K562 (cell line): ENCODE measurements around the gene TLK2. TPM values are rescaled to one million over a fixed set of nuclear protein-coding genes. Genes with fewer than 3 reads are reported as not detected.

ENCODE experiments used
- ATF3 ChIP-seq, 2 experiments: fragments of 450-650 bp in 1 of 2; sonication (generic) in 1 of 2; formaldehyde crosslinking in 1 of 2; IDR thresholded peaks in 1 of 2; conservative IDR thresholded peaks in 1 of 2; 2 replicates each; pipeline versions ENCODE4 v1.6.1 to v1.8.1; 2016 to 2023; ENCODE audit warnings: mild to moderate bottlenecking in 2 of 2, moderate library complexity in 2 of 2, inconsistent platforms in 1 of 2, missing genetic modification reagents in 1 of 2
- BCOR ChIP-seq: fragments of 450-650 bp; IDR thresholded peaks from 2 replicates; pipeline ENCODE4 v1.6.1; 2016
- FOXK2 ChIP-seq, 2 experiments: fragments of 450-650 bp; IDR thresholded peaks in 1 of 2; conservative IDR thresholded peaks in 1 of 2; 2 replicates each; pipeline ENCODE4 v1.6.1; 2016; ENCODE audit warnings: low read depth in 2 of 2, mild to moderate bottlenecking in 1 of 2
- KAT2B ChIP-seq: IDR thresholded peaks from one replicate; pipeline ENCODE4 v1.6.1; 2012; ENCODE audit warnings: low read depth, mild to moderate bottlenecking, control low read depth, inconsistent platforms, low read length, moderate library complexity
- MAZ ChIP-seq, 2 experiments: fragments of 450-650 bp in 1 of 2; sonication (generic) in 1 of 2; formaldehyde crosslinking; IDR thresholded peaks in 1 of 2; conservative IDR thresholded peaks in 1 of 2; 2 replicates each; pipeline versions ENCODE4 v1.4.0 to v1.5.0; 2020; ENCODE audit warnings: mild to moderate bottlenecking in 1 of 2, missing genetic modification reagents in 1 of 2
- MGA ChIP-seq: fragments of 450-650 bp; IDR thresholded peaks from 2 replicates; pipeline ENCODE4 v1.6.1; 2016; ENCODE audit warnings: mild to moderate bottlenecking, moderate library complexity
- NFE2 ChIP-seq: IDR thresholded peaks from 2 replicates; pipeline ENCODE4 v1.6.1; 2014; ENCODE audit warnings: antibody characterized with exemption, low read depth
- NR3C1 ChIP-seq: sonication (generic); formaldehyde crosslinking; IDR thresholded peaks from 2 replicates; pipeline ENCODE4 v1.8.1; 2022; ENCODE audit warnings: missing genetic modification reagents
- SRSF7 ChIP-seq: fragments of 200-400 bp; formaldehyde crosslinking; optimal IDR thresholded peaks from 2 replicates; pipeline ENCODE3; 2017; ENCODE audit warnings: mild to moderate bottlenecking, low read depth, low read length
- SRSF9 ChIP-seq: fragments of 200-400 bp; formaldehyde crosslinking; IDR thresholded peaks from 2 replicates; pipeline ENCODE4 v1.6.1; 2017; ENCODE audit warnings: low read depth, low read length, borderline replicate concordance
- TAF7 ChIP-seq: fragments of 450-650 bp; IDR thresholded peaks from 2 replicates; pipeline ENCODE4 v1.6.1; 2016; ENCODE audit warnings: missing genetic modification characterization, missing compliant biosample characterization
- TCF3 ChIP-seq: sonication (generic); formaldehyde crosslinking; IDR thresholded peaks from 2 replicates; pipeline ENCODE4 v1.4.0; 2020; ENCODE audit warnings: mild to moderate bottlenecking, missing genetic modification reagents
- ZNF239 ChIP-seq: fragments of 250-450 bp; sonication (Bioruptor Pico); IDR thresholded peaks from 2 replicates; pipeline ENCODE4 v1.4.0; 2020; ENCODE audit warnings: mild to moderate bottlenecking
- ZNF253 ChIP-seq: fragments of 250-450 bp; sonication (Bioruptor Pico); conservative IDR thresholded peaks from 2 replicates; pipeline ENCODE4 v1.6.1; 2021; ENCODE audit warnings: mild to moderate bottlenecking
- ZNF696 ChIP-seq: fragments of 250-450 bp; sonication (Bioruptor Pico); conservative IDR thresholded peaks from 2 replicates; pipeline ENCODE4 v1.4.0; 2020; ENCODE audit warnings: mild to moderate bottlenecking, moderate library complexity
- ZNF785 ChIP-seq: fragments of 250-450 bp; sonication (Bioruptor Pico); IDR thresholded peaks from 2 replicates; pipeline ENCODE4 v1.4.0; 2020; ENCODE audit warnings: mild to moderate bottlenecking
- polyA plus RNA-seq, 8 experiments: library from polyadenylated mRNA; depleted of rRNA in 4 of 8; stranded (reverse) in 5 of 8; unstranded in 3 of 8; fragments of >200 nt; fragmentation: Nextera tagmentation in 2 of 8; fragmentation: Illumina TruSeq in 1 of 8; extraction: Ambion mirVana in 2 of 8; extraction: Trizol in 1 of 8; gene quantifications; 2 replicates each; pipeline versions ENCODE4 v1.2.1 to v1.2.3, GENCODE V29; 2011 to 2014; ENCODE audit warnings: inconsistent platforms in 1 of 8, missing spikeins in 1 of 8
- total RNA-seq, 7 experiments: library from RNA; depleted of rRNA in 6 of 7; stranded (reverse); fragments of >200 nt in 6 of 7; fragmentation: Illumina TruSeq in 2 of 7; extraction: Trizol in 2 of 7; gene quantifications; 2 replicates each; pipeline versions ENCODE4 v1.2.1 to v1.2.3, GENCODE V29; 2011 to 2021; ENCODE audit warnings: low replicate concordance in 1 of 7

TLK2 gene
- total and polyA plus RNA-seq, 9 of the 15 experiments (the other 6 are each of a cell fraction or from before 2014, with no cell fraction given) = 10.1 to 51.9 (median 32.4) TPM

- TF ChIP-seq ATF3 (IDR thresholded peaks at IDR 0.05) (no peak), ATF3 (CRISPR knock-in tag; conservative IDR thresholded peaks at IDR 0.05) (no peak), ZNF253 (CRISPR knock-in tag) (no peak), MGA (peak; percentile 51; the same call in 1 of the 2 replicates), MAZ (CRISPR knock-in tag; conservative IDR thresholded peaks at IDR 0.05 in 1 of 2, IDR thresholded peaks at IDR 0.05 in 1 of 2) (peak; percentile 56 to 93), TAF7 (no peak), SRSF9 (no peak), KAT2B (no peak), NR3C1 (CRISPR knock-in tag) (no peak), TCF3 (peak; percentile 39; the same call in 1 of the 2 replicates), NFE2 (peak; percentile 40), FOXK2 (conservative IDR thresholded peaks at IDR 0.05 in 1 of 2, IDR thresholded peaks at IDR 0.05 in 1 of 2; ENCODE audit: low read depth in 2 of 2) (no peak), ZNF785 (CRISPR knock-in tag) (no peak), ZNF696 (CRISPR knock-in tag) (no peak), ZNF239 (CRISPR knock-in tag) (no peak), SRSF7 (no peak), BCOR (no peak)
Observed at GRCh38 chr17:62653002-62653825, 174.6 kb downstream of the TLK2 start (continued).
